ENCODE data around the gene AKAP6.

AKAP6 gene

DNA sequence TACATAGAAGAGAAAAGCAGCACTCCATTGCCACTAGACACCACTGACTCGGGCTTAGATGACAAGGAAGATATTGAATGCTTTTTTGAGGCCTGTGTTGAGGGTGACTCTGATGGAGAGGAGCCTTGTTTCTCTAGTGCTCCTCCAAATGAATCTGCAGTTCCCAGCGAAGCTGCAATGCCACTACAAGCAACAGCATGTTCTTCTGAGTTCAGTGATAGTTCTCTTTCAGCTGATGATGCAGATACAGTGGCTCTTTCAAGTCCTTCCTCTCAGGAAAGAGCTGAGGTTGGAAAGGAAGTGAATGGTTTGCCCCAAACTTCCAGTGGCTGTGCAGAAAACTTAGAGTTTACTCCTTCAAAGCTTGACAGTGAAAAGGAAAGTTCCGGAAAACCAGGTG lies 495.1 kb downstream of the AKAP6 start:
- Histone ChIP-seq H3K27ac (ENCODE audit: low read depth in 2 of 2, low read length in 2 of 2) (no peak overlapping the region), H3K9ac (ENCODE audit: low read depth in 1 of 2, low read length in 2 of 2) (no peak overlapping the region), H3K27me3 (ENCODE audit: control insufficient read depth in 2 of 2, insufficient read depth in 2 of 2, low read length in 2 of 2) (no peaks in the 10 kb centered on the region), H3K4me1 (ENCODE audit: control insufficient read depth in 2 of 2, insufficient read depth in 2 of 2, low read length in 2 of 2) (no peaks in the 10 kb centered on the region), H3K36me3 (ENCODE audit: control insufficient read depth in 2 of 2, insufficient read depth in 2 of 2, low read length in 2 of 2) (no peaks in the 10 kb centered on the region), H3K4me3 (ENCODE audit: low read length in 2 of 2) (no peak overlapping the region), H3K9me3 (ENCODE audit: control insufficient read depth in 2 of 2, low read length in 2 of 2) (no peaks in the 10 kb centered on the region)

DNA sequence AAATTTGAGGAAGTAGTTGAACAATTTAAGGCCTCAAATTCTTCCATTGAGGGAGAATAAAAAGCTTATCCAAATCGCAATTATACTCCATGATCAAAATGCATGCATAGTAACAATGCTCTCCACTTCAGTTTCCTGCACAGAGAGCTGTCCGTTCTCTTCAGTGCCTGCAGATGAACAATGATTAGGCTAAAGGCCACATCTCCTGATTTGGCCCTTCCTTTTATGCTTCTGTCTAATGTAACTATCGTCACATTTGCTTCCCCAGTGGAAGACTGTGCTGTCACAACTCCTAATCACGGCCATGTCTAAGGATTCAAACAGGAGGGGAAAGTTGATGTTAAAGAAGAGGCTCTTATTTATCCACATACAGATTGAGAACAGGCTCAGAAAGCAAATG lies 496.0 kb downstream of the AKAP6 start:
- Histone ChIP-seq H3K27me3 (ENCODE audit: control insufficient read depth in 2 of 2, insufficient read depth in 2 of 2, low read length in 2 of 2) (no peaks in the 10 kb centered on the region), H3K4me1 (ENCODE audit: control insufficient read depth in 2 of 2, insufficient read depth in 2 of 2, low read length in 2 of 2) (no peaks in the 10 kb centered on the region), H3K4me3 (ENCODE audit: low read length in 2 of 2) (no peak overlapping the region), H3K9me3 (ENCODE audit: control insufficient read depth in 2 of 2, low read length in 2 of 2) (no peaks in the 10 kb centered on the region), H3K9ac (ENCODE audit: low read depth in 1 of 2, low read length in 2 of 2) (no peak overlapping the region), H3K27ac (ENCODE audit: low read depth in 2 of 2, low read length in 2 of 2) (no peak overlapping the region), H3K36me3 (ENCODE audit: control insufficient read depth in 2 of 2, insufficient read depth in 2 of 2, low read length in 2 of 2) (no peaks in the 10 kb centered on the region)

DNA sequence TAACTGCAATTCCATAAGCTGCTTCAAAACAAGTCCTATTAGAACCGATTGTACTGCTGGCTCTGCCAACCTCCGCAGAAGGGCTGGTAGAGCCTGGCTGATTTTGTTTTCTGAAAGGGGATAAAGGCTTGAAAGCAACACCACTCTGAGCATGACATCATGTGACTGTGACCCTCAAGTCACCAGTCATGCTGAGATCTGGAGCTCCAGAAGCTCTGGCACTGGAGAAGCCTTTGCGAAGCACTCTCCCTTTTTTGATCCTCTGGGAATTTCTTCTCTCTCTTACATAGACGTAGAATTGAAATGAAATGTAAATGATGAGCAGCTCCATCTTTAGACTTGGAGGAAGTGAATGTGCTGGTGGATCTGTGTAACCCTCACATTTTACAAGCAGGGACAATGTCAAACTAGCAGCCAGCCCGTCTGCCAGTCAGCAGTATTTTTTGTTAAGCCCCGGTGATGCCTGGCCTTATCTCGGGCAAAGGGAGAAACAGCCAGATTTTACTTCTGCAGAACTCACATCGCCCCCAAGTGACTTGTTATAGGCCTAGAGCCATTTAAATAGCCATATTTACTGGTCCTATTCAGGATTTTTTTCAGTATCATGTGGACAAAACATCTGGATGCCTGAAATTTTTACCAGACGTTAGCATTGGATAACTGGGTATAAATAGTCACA lies 497.4 kb downstream of the AKAP6 start:
- H3K4me3 ChIP-seq (ENCODE audit: low read length in 2 of 2), result no peak overlapping the region

DNA sequence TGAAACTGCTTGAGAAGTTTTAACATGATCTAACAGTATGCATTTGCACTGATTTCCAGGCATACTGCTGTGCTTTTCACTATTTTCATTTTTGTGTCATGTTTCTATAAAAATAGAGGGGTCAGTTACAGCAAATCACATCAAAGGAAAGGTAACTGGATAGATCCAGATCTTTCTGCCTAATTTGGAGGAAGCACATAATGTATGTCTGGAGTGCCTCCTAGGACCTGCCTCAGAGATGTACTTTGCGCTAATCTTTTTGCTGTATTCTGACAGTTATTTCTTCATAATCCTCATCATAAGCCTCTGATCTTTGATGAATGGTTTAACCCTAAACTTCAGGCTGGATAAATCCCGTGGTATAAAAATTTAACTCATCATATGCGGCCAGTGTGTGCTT lies 498.4 kb downstream of the AKAP6 start:
- no peaks in the 10 kb centered on the region for H3K27me3 ChIP-seq (ENCODE audit: control insufficient read depth in 2 of 2, insufficient read depth in 2 of 2, low read length in 2 of 2)
- H3K36me3 ChIP-seq (ENCODE audit: control insufficient read depth in 2 of 2, insufficient read depth in 2 of 2, low read length in 2 of 2), result no peaks in the 10 kb centered on the region
- H3K27ac ChIP-seq (ENCODE audit: low read depth in 2 of 2, low read length in 2 of 2), result no peak overlapping the region
- H3K9me3 ChIP-seq (ENCODE audit: control insufficient read depth in 2 of 2, low read length in 2 of 2), result no peaks in the 10 kb centered on the region
- no peak overlapping the region for H3K4me3 ChIP-seq (ENCODE audit: low read length in 2 of 2)
- H3K9ac ChIP-seq (ENCODE audit: low read depth in 1 of 2, low read length in 2 of 2), result no peak overlapping the region
- H3K4me1 ChIP-seq (ENCODE audit: control insufficient read depth in 2 of 2, insufficient read depth in 2 of 2, low read length in 2 of 2), result no peaks in the 10 kb centered on the region

More for the DNA sequence above, 497.4 kb downstream of the AKAP6 start:
- Histone ChIP-seq H3K27ac (ENCODE audit: low read depth in 2 of 2, low read length in 2 of 2) (no peak overlapping the region), H3K4me1 (ENCODE audit: control insufficient read depth in 2 of 2, insufficient read depth in 2 of 2, low read length in 2 of 2) (no peaks in the 10 kb centered on the region), H3K9me3 (ENCODE audit: control insufficient read depth in 2 of 2, low read length in 2 of 2) (no peaks in the 10 kb centered on the region), H3K36me3 (ENCODE audit: control insufficient read depth in 2 of 2, insufficient read depth in 2 of 2, low read length in 2 of 2) (no peaks in the 10 kb centered on the region), H3K9ac (ENCODE audit: low read depth in 1 of 2, low read length in 2 of 2) (no peak overlapping the region), H3K27me3 (ENCODE audit: control insufficient read depth in 2 of 2, insufficient read depth in 2 of 2, low read length in 2 of 2) (no peaks in the 10 kb centered on the region)

DNA sequence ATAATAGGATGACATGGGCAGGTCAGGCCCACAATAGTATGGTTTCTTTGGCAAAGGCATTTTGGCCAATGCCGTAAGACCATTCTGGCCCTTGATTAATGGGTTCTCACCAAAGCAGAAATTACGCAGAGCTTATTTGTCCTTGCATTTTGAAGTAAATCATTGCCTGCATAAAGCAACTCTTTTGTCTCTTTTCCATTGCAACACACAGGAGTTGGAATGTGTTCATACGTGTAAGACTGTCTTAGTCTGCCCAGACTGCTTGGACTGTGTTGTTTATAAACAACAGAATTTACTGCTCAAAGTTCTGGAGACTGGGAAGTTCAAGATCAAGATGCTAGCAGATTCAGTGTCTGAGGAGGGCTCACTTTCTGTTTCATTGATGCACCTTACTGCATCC lies 506.8 kb downstream of the AKAP6 start:
- no peaks in the 10 kb centered on the region for H3K9me3 ChIP-seq (ENCODE audit: control insufficient read depth in 2 of 2, low read length in 2 of 2)
- H3K36me3 ChIP-seq (ENCODE audit: control insufficient read depth in 2 of 2, insufficient read depth in 2 of 2, low read length in 2 of 2), result no peaks in the 10 kb centered on the region
- H3K4me1 ChIP-seq (ENCODE audit: control insufficient read depth in 2 of 2, insufficient read depth in 2 of 2, low read length in 2 of 2), result no peaks in the 10 kb centered on the region
- no peaks in the 10 kb centered on the region for H3K27me3 ChIP-seq (ENCODE audit: control insufficient read depth in 2 of 2, insufficient read depth in 2 of 2, low read length in 2 of 2)
- H3K4me3 ChIP-seq (ENCODE audit: low read length in 2 of 2), result no peak overlapping the region
- no peak overlapping the region for H3K9ac ChIP-seq (ENCODE audit: low read depth in 1 of 2, low read length in 2 of 2)
- no peak overlapping the region for H3K27ac ChIP-seq (ENCODE audit: low read depth in 2 of 2, low read length in 2 of 2)

DNA sequence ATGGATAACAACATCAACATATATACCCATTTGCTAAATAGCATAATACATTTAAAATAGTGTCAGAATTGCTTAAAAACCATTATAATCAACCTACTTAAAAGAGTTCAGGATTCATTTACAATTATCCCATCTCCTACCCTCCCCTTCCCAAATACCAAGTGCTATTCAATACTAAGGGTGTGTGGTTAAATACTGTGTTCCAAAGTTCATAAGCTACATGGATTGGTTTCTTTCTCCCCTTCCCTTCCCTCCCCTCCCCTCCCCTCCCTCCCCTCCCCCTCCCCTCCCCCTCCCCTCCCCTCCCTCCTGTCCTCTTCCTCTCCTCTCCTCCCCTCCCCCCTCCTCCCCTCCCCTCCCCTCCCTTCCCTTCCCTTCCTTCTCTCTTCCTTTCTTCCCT lies 512.6 kb downstream of the AKAP6 start:
- H3K4me1 ChIP-seq (ENCODE audit: control insufficient read depth in 2 of 2, insufficient read depth in 2 of 2, low read length in 2 of 2), result no peaks in the 10 kb centered on the region
- H3K36me3 ChIP-seq (ENCODE audit: control insufficient read depth in 2 of 2, insufficient read depth in 2 of 2, low read length in 2 of 2), result no peaks in the 10 kb centered on the region
- H3K27me3 ChIP-seq (ENCODE audit: control insufficient read depth in 2 of 2, insufficient read depth in 2 of 2, low read length in 2 of 2), result no peaks in the 10 kb centered on the region

DNA sequence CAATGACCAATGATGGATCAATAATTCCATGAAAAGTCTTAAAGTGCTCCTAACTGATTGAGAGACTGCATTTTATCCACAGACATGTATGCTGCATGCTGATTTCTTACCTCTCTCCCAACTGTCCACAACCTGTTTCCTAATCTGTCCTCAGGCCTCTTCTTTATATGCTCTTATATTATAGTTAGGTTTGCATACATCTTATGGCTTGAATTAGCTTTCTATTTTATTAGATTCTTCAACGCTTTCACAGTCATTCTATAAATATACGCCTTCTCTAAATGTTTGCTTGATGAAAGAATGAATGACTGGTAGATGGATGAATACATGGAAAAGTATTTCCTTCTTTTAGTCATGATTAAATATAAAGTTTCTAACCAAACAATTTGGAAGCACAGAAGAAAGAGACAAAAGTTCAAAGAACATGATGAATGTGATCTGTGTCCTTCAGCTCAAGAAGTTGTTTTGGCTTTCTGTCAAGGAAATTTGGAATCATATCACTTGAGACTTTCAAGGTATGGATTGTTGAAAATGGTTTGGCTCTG lies 517.8 kb downstream of the AKAP6 start:
- no peaks in the 10 kb centered on the region for H3K36me3 ChIP-seq (ENCODE audit: control insufficient read depth in 2 of 2, insufficient read depth in 2 of 2, low read length in 2 of 2)
- no peaks in the 10 kb centered on the region for H3K27me3 ChIP-seq (ENCODE audit: control insufficient read depth in 2 of 2, insufficient read depth in 2 of 2, low read length in 2 of 2)
- H3K27ac ChIP-seq (ENCODE audit: low read depth in 2 of 2, low read length in 2 of 2), result no peak overlapping the region
- H3K4me3 ChIP-seq (ENCODE audit: low read length in 2 of 2), result no peak overlapping the region
- H3K4me1 ChIP-seq (ENCODE audit: control insufficient read depth in 2 of 2, insufficient read depth in 2 of 2, low read length in 2 of 2), result no peaks in the 10 kb centered on the region
- H3K9ac ChIP-seq (ENCODE audit: low read depth in 1 of 2, low read length in 2 of 2), result no peak overlapping the region
- H3K9me3 ChIP-seq (ENCODE audit: control insufficient read depth in 2 of 2, low read length in 2 of 2), result no peaks in the 10 kb centered on the region

More for the DNA sequence above, 512.6 kb downstream of the AKAP6 start:
- H3K9me3 ChIP-seq (ENCODE audit: control insufficient read depth in 2 of 2, low read length in 2 of 2), result no peaks in the 10 kb centered on the region
- no peak overlapping the region for H3K27ac ChIP-seq (ENCODE audit: low read depth in 2 of 2, low read length in 2 of 2)
- no peak overlapping the region for H3K9ac ChIP-seq (ENCODE audit: low read depth in 1 of 2, low read length in 2 of 2)
- no peak overlapping the region for H3K4me3 ChIP-seq (ENCODE audit: low read length in 2 of 2)

DNA sequence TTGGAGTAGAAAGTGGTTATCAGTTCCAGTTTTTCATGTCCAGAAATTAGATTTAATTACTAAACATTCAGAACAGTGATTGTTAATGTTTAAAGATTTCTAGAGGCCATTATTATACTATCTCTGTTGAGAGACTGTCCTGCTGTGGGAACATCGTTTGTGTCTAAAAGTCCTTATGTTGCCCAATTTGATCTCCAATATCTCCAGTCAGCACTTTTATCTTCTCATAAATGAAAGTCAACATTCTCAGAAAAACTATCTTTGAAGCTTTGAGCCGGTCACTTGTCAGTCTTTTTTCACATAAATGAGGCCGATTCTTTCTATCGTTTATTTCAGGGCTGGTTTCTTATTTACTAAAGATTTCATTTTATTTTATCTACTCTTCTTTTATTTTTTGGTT lies 518.8 kb downstream of the AKAP6 start:
- Histone ChIP-seq H3K27me3 (ENCODE audit: control insufficient read depth in 2 of 2, insufficient read depth in 2 of 2, low read length in 2 of 2) (no peaks in the 10 kb centered on the region), H3K27ac (ENCODE audit: low read depth in 2 of 2, low read length in 2 of 2) (no peak overlapping the region), H3K4me1 (ENCODE audit: control insufficient read depth in 2 of 2, insufficient read depth in 2 of 2, low read length in 2 of 2) (no peaks in the 10 kb centered on the region), H3K36me3 (ENCODE audit: control insufficient read depth in 2 of 2, insufficient read depth in 2 of 2, low read length in 2 of 2) (no peaks in the 10 kb centered on the region), H3K9me3 (ENCODE audit: control insufficient read depth in 2 of 2, low read length in 2 of 2) (no peaks in the 10 kb centered on the region), H3K4me3 (ENCODE audit: low read length in 2 of 2) (no peak overlapping the region), H3K9ac (ENCODE audit: low read depth in 1 of 2, low read length in 2 of 2) (no peak overlapping the region)

DNA sequence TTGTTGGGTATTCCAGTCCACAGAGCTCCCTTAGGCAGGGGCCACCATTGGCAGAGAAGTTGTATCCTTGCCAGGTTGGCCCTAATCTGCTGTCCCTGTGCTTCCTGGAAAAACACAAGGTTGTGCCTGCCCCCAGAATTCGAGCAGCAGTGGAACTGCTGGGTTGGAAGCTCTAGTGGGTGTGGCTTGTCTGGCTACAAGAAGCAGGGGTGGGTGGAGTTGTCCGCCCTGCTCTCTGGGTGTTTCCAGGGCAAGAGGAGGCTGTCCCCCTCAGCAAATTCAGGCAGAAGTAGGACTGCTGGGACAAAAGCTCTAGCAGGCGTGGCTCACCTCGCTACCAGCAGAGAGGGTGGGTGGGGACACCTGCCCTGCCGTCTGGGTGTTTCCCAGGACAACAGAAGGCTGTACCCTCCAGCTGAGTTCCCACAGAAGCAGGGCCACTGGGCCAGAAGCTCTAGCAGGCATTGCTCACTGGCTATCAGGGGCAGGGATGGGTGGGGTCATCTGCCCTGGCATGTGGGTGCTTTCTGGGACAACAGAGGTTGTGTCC lies 536.8 kb downstream of the AKAP6 start:
- no peaks in the 10 kb centered on the region for H3K9me3 ChIP-seq (ENCODE audit: control insufficient read depth in 2 of 2, low read length in 2 of 2)
- H3K4me3 ChIP-seq (ENCODE audit: low read length in 2 of 2), result no peak overlapping the region
- H3K4me1 ChIP-seq (ENCODE audit: control insufficient read depth in 2 of 2, insufficient read depth in 2 of 2, low read length in 2 of 2), result no peaks in the 10 kb centered on the region
- no peaks in the 10 kb centered on the region for H3K36me3 ChIP-seq (ENCODE audit: control insufficient read depth in 2 of 2, insufficient read depth in 2 of 2, low read length in 2 of 2)
- H3K9ac ChIP-seq (ENCODE audit: low read depth in 1 of 2, low read length in 2 of 2), result no peak overlapping the region
- no peaks in the 10 kb centered on the region for H3K27me3 ChIP-seq (ENCODE audit: control insufficient read depth in 2 of 2, insufficient read depth in 2 of 2, low read length in 2 of 2)
- H3K27ac ChIP-seq (ENCODE audit: low read depth in 2 of 2, low read length in 2 of 2), result no peak overlapping the region

DNA sequence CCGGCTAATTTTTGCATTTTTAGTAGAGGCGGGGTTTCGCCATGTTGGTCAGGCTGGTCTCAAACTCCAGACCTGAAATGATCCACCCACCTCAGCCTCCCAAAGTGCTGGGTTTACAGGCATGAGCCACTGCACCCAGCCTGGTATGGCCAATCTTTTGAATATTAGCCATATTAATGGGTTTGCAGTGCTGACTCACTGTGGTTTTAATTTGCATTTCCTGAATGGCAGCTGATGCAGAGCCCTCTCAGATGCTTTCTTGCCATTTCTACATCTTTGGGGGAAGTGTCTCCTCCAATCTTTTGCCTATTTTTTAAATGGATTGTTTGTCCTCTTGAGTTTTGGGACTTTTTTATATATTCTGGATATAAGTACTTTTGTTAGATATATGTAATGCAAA lies 554.1 kb downstream of the AKAP6 start:
- Histone ChIP-seq H3K27ac (ENCODE audit: low read depth in 2 of 2, low read length in 2 of 2) (no peak overlapping the region), H3K4me1 (ENCODE audit: control insufficient read depth in 2 of 2, insufficient read depth in 2 of 2, low read length in 2 of 2) (no peaks in the 10 kb centered on the region), H3K4me3 (ENCODE audit: low read length in 2 of 2) (no peak overlapping the region), H3K36me3 (ENCODE audit: control insufficient read depth in 2 of 2, insufficient read depth in 2 of 2, low read length in 2 of 2) (no peaks in the 10 kb centered on the region), H3K27me3 (ENCODE audit: control insufficient read depth in 2 of 2, insufficient read depth in 2 of 2, low read length in 2 of 2) (no peaks in the 10 kb centered on the region), H3K9me3 (ENCODE audit: control insufficient read depth in 2 of 2, low read length in 2 of 2) (no peaks in the 10 kb centered on the region), H3K9ac (ENCODE audit: low read depth in 1 of 2, low read length in 2 of 2) (no peak overlapping the region)

Data from mucosa of rectum (tissue), 2 donors.